GM12892 (cell line): ENCODE measurements around the gene HECTD4.

ENCODE experiments used
- POLR2A ChIP-seq: IDR thresholded peaks from 2 replicates; pipeline ENCODE4 v1.6.1; 2011; ENCODE audit warnings: low read depth, low read length, control low read depth
- POLR2AphosphoS5 ChIP-seq: IDR thresholded peaks from 2 replicates; pipeline ENCODE4 v1.6.1; 2011; ENCODE audit warnings: low read depth, low read length, control low read depth
- TAF1 ChIP-seq: IDR thresholded peaks from 2 replicates; pipeline ENCODE4 v1.6.1; 2011; ENCODE audit warnings: low read depth, mild to moderate bottlenecking, control low read depth, low read length, borderline replicate concordance

DNA sequence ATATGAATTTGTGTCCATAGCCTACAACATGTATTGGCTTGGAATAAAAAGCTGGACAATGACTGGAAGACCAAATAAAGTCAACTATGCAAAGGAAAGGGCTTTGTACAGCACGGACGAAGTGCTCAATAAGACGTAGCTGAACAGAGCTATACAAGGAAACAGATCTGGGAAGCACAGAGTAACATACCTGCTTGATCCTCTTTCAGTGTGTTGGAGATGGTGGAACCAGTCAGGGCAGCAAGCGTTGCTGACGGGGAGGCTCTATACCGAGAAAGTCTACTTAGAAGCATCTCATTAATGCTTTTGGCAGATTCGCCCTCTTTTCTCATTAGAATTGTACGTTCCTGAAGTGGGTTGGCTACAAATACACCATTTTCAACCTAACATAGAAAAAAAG is 99.3 kb downstream of the HECTD4 start:
- no peak for TF ChIP-seq POLR2A
- no peak for TF ChIP-seq POLR2AphosphoS5
- no peak for TF ChIP-seq TAF1
